H9 (cell line): ENCODE data around the gene MASP2. TPM values are rescaled to one million over a fixed set of nuclear protein-coding genes. Genes with fewer than 3 reads are reported as not detected.

Experiments
- DNase-seq: peaks from one replicate; pipeline ENCODE4 v3.0.0-alpha.2; 2017
- H2AFZ ChIP-seq: one replicate; pipeline ENCODE4 v1.6.1; 2013; ENCODE audit warnings: mild to moderate bottlenecking, low read length, control low read depth, moderate library complexity
- H2AK5ac ChIP-seq: 2 replicates; pipeline ENCODE4 v1.6.1; 2013; ENCODE audit warnings: low read length, control low read depth, mixed read lengths; ENCODE audit not compliant: insufficient read length
- H2BK120ac ChIP-seq: one replicate; pipeline ENCODE4 v1.6.1; 2013; ENCODE audit warnings: low read depth, mild to moderate bottlenecking, low read length, control low read depth, inconsistent platforms; ENCODE audit not compliant: poor library complexity, severe bottlenecking
- H2BK12ac ChIP-seq: 2 replicates; pipeline ENCODE4 v1.6.1; 2013; ENCODE audit warnings: low read length, control low read depth, mixed read lengths, low read depth; ENCODE audit not compliant: insufficient read length
- H2BK15ac ChIP-seq: 2 replicates; pipeline ENCODE4 v1.6.1; 2013; ENCODE audit warnings: low read depth, low read length, control low read depth
- H2BK20ac ChIP-seq: one replicate; pipeline ENCODE4 v1.6.1; 2013; ENCODE audit warnings: low read depth, mild to moderate bottlenecking, low read length, control low read depth, inconsistent platforms; ENCODE audit not compliant: poor library complexity, severe bottlenecking
- H2BK5ac ChIP-seq: 2 replicates; pipeline ENCODE4 v1.6.1; 2013; ENCODE audit warnings: low read length, control low read depth, mixed read lengths; ENCODE audit not compliant: insufficient read length
- H3K14ac ChIP-seq: 2 replicates; pipeline ENCODE4 v1.6.1; 2013; ENCODE audit warnings: low read length, control low read depth; ENCODE audit not compliant: insufficient read depth
- H3K18ac ChIP-seq: 2 replicates; pipeline ENCODE4 v1.6.1; 2013; ENCODE audit warnings: low read depth, mild to moderate bottlenecking, mixed read lengths, low read length, control low read depth; ENCODE audit not compliant: insufficient read length
- H3K23ac ChIP-seq: 2 replicates; pipeline ENCODE4 v1.6.1; 2013; ENCODE audit warnings: low read length, control low read depth, mixed read lengths, low read depth; ENCODE audit not compliant: insufficient read length
- H3K23me2 ChIP-seq: 2 replicates; pipeline ENCODE4 v1.6.1; 2013; ENCODE audit warnings: low read depth, mild to moderate bottlenecking, mixed read lengths, low read length, control low read depth; ENCODE audit not compliant: insufficient read length, poor library complexity, severe bottlenecking
- H3K27ac ChIP-seq: 2 replicates; pipeline ENCODE4 v1.5.1; 2013; ENCODE audit warnings: low read length, control low read depth, mixed read lengths, low read depth; ENCODE audit not compliant: insufficient read length
- H3K27me3 ChIP-seq: 2 replicates; pipeline ENCODE4 v1.6.1; 2013; ENCODE audit warnings: low read length, control low read depth, inconsistent platforms; ENCODE audit not compliant: insufficient read depth
- H3K4ac ChIP-seq: 2 replicates; pipeline ENCODE4 v1.6.1; 2013; ENCODE audit warnings: low read depth, mild to moderate bottlenecking, control low read depth, inconsistent platforms, low read length, moderate library complexity
- H3K4me1 ChIP-seq: 2 replicates; pipeline ENCODE4 v1.6.1; 2013; ENCODE audit warnings: low read length, control low read depth, inconsistent platforms; ENCODE audit not compliant: insufficient read depth
- H3K4me2 ChIP-seq: 2 replicates; pipeline ENCODE4 v1.6.1; 2013; ENCODE audit warnings: low read length, control low read depth, mixed read lengths; ENCODE audit not compliant: insufficient read length, insufficient read depth
- H3K56ac ChIP-seq: 2 replicates; pipeline ENCODE4 v1.6.1; 2013; ENCODE audit warnings: low read depth, mild to moderate bottlenecking, mixed read lengths, low read length, control low read depth; ENCODE audit not compliant: insufficient read length
- H3K79me1 ChIP-seq: 2 replicates; pipeline ENCODE4 v1.6.1; 2013; ENCODE audit warnings: low read depth, mild to moderate bottlenecking, moderate library complexity, low read length, control low read depth, inconsistent platforms; ENCODE audit not compliant: insufficient read depth, poor library complexity, severe bottlenecking
- H3K79me2 ChIP-seq: 2 replicates; pipeline ENCODE4 v1.6.1; 2013; ENCODE audit warnings: low read length, control low read depth, inconsistent platforms; ENCODE audit not compliant: insufficient read depth
- H3K9ac ChIP-seq: 2 replicates; pipeline ENCODE4 v1.6.1; 2013; ENCODE audit warnings: low read length, control low read depth, mixed read lengths; ENCODE audit not compliant: insufficient read length; ENCODE audit errors: extremely low read depth
- H3K9me3 ChIP-seq: one replicate; pipeline ENCODE4 v1.6.1; 2013; ENCODE audit warnings: low read depth, low read length, inconsistent platforms; ENCODE audit not compliant: control insufficient read depth
- H3T11ph ChIP-seq: one replicate; pipeline ENCODE4 v1.6.1; 2013; ENCODE audit warnings: mild to moderate bottlenecking, low read length, control low read depth, inconsistent platforms
- H4K20me1 ChIP-seq: one replicate; pipeline ENCODE4 v1.6.1; 2013; ENCODE audit not compliant: control insufficient read depth, insufficient read length, insufficient read depth
- H4K5ac ChIP-seq: 2 replicates; pipeline ENCODE4 v1.6.1; 2013; ENCODE audit warnings: low read depth, mild to moderate bottlenecking, mixed read lengths, low read length, control low read depth; ENCODE audit not compliant: insufficient read length
- H4K8ac ChIP-seq: replicated peaks from 2 replicates; pipeline ENCODE4 v1.6.1; 2013; ENCODE audit warnings: low read length, control low read depth, mixed read lengths, low read depth; ENCODE audit not compliant: insufficient read length
- H4K91ac ChIP-seq: 2 replicates; pipeline ENCODE4 v1.6.1; 2013; ENCODE audit warnings: low read depth, mild to moderate bottlenecking, moderate library complexity, mixed read lengths, low read length, control low read depth; ENCODE audit not compliant: insufficient read length
- H3K27ac Mint-ChIP-seq, 3 experiments: 2 replicates in 2 of 3; 3 replicates in 1 of 3; pipeline ENCODE4 v1.8.0; 2020 to 2021; ENCODE audit warnings: mixed read lengths in 3 of 3, mild to moderate bottlenecking in 1 of 3, moderate library complexity in 1 of 3
- H3K27me3 Mint-ChIP-seq: 2 replicates; pipeline ENCODE4 v1.8.0; 2021; ENCODE audit warnings: low read depth, mild to moderate bottlenecking, moderate library complexity, mixed read lengths
- H3K36me3 Mint-ChIP-seq, 3 experiments: 2 replicates in 2 of 3; 3 replicates in 1 of 3; pipeline ENCODE4 v1.8.0; 2020 to 2021; ENCODE audit warnings: low read depth in 3 of 3, mixed read lengths in 3 of 3; ENCODE audit not compliant: insufficient read depth in 1 of 3
- H3K4me1 Mint-ChIP-seq, 2 experiments: 2 replicates each; pipeline ENCODE4 v1.8.0; 2020; ENCODE audit warnings: mixed read lengths in 2 of 2
- H3K4me3 Mint-ChIP-seq, 2 experiments: 2 replicates in 1 of 2; 3 replicates in 1 of 2; pipeline ENCODE4 v1.8.0; 2020 to 2021; ENCODE audit warnings: mild to moderate bottlenecking in 2 of 2, mixed read lengths in 2 of 2, moderate library complexity in 1 of 2
- H3K9me3 Mint-ChIP-seq, 2 experiments: 2 replicates in 1 of 2; 3 replicates in 1 of 2; pipeline ENCODE4 v1.8.0; 2020; ENCODE audit warnings: mild to moderate bottlenecking in 2 of 2, mixed read lengths in 2 of 2, moderate library complexity in 1 of 2
- WGBS: extraction: QIAGEN DNeasy Blood & Tissue Kit; methylation state at CpG from one replicate; pipeline ENCODE4 v1.1.7; 2013; ENCODE audit warnings: missing lambda C conversion rate, low lambda C conversion rate, mixed read lengths; ENCODE audit not compliant: insufficient read length; ENCODE audit errors: extremely low coverage; 5-methylcytosine and 5-hydroxymethylcytosine counted together
- total RNA-seq: library from RNA; stranded (reverse); gene quantifications from 2 replicates; pipeline ENCODE4 v1.2.1, GENCODE V29; 2021
- TF ChIP-seq, protein P1 (sequence below): fragments of 200-600 bp; sonication (generic); conservative IDR thresholded peaks from 3 replicates; pipeline ENCODE4 v1.8.0; 2021; ENCODE audit warnings: antibody characterized with exemption, mild to moderate bottlenecking

MASP2 gene
- total RNA-seq, 1 experiment from 2014 or later: 0.46 TPM

DNA sequence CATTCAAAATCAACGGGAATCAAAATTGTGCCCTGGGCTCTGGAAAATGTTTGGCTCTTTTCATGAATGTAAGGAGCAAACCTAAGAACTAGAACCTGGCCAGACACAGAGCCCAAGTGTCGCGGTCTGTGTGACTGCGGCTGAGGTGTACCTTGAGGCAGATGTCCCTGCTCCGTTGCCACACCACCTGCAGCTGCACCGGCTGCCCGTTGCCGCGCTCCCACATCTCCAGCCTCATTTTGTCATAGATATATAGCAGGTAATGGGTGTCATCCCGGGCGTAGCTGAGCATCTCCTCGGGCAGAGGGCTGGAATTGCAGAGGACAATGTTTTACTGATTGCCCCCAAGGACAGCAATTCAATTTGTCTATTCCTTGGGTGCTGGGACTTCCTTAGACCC lies 33.9 kb upstream of the MASP2 start:
- no peak overlapping the region for H2AK5ac ChIP-seq
- peaks cover 57 to 76% (median 68%) of the 10 kb centered on the region in 3 experiments for H3K36me3 Mint-ChIP-seq
- WGBS: no CpG with 5 or more reads among the region's 12 CpGs

More for the DNA sequence above, 33.9 kb upstream of the MASP2 start:
- DNase-seq: no peak
- H3K9me3 Mint-ChIP-seq: no peaks in the 10 kb centered on the region
- H3K27ac Mint-ChIP-seq: no peak overlapping the region
- no peak overlapping the region for H3K14ac ChIP-seq
- no peak overlapping the region for H3K18ac ChIP-seq
- H4K8ac ChIP-seq: no peak overlapping the region
- H2BK20ac ChIP-seq: no peak overlapping the region
- H3K79me2 ChIP-seq: no peaks in the 10 kb centered on the region
- H4K20me1 ChIP-seq: no peaks in the 10 kb centered on the region
- no peak overlapping the region for H2AFZ ChIP-seq
- no peak overlapping the region for H3K4ac ChIP-seq
- no peaks in the 10 kb centered on the region for H3K9me3 ChIP-seq
- H3K4me2 ChIP-seq: no peak overlapping the region
- H3K79me1 ChIP-seq: no peaks in the 10 kb centered on the region
- H2BK12ac ChIP-seq: no peak overlapping the region
- no peak overlapping the region for H3K9ac ChIP-seq
- no peak overlapping the region for H4K5ac ChIP-seq
- H4K91ac ChIP-seq: no peak overlapping the region
- H3K27me3 Mint-ChIP-seq: no peaks in the 10 kb centered on the region
- H3K27ac ChIP-seq: no peak overlapping the region
- no peak overlapping the region for H3K23ac ChIP-seq
- H3T11ph ChIP-seq: no peak overlapping the region
- H3K4me1 Mint-ChIP-seq: no peaks in the 10 kb centered on the region
- no peak overlapping the region for H2BK5ac ChIP-seq
- H2BK15ac ChIP-seq: no peak overlapping the region
- H3K4me1 ChIP-seq: no peaks in the 10 kb centered on the region
- no peak overlapping the region for H3K4me3 Mint-ChIP-seq
- TF ChIP-seq, protein P1, sequence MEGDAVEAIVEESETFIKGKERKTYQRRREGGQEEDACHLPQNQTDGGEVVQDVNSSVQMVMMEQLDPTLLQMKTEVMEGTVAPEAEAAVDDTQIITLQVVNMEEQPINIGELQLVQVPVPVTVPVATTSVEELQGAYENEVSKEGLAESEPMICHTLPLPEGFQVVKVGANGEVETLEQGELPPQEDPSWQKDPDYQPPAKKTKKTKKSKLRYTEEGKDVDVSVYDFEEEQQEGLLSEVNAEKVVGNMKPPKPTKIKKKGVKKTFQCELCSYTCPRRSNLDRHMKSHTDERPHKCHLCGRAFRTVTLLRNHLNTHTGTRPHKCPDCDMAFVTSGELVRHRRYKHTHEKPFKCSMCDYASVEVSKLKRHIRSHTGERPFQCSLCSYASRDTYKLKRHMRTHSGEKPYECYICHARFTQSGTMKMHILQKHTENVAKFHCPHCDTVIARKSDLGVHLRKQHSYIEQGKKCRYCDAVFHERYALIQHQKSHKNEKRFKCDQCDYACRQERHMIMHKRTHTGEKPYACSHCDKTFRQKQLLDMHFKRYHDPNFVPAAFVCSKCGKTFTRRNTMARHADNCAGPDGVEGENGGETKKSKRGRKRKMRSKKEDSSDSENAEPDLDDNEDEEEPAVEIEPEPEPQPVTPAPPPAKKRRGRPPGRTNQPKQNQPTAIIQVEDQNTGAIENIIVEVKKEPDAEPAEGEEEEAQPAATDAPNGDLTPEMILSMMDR: no peak
- no peak overlapping the region for H3K56ac ChIP-seq
- H3K27me3 ChIP-seq: no peaks in the 10 kb centered on the region
- no peaks in the 10 kb centered on the region for H3K23me2 ChIP-seq
- H2BK120ac ChIP-seq: no peak overlapping the region
